H9 (cell line): Measurements from ENCODE around the gene DHCR24. TPM values are rescaled to one million over a fixed set of nuclear protein-coding genes. Genes with fewer than 3 reads are reported as not detected.

Source experiments
- DNase-seq: peaks from one replicate; pipeline ENCODE4 v3.0.0-alpha.2; 2017
- H2AFZ ChIP-seq: one replicate; pipeline ENCODE4 v1.6.1; 2013; ENCODE audit warnings: mild to moderate bottlenecking, low read length, control low read depth, moderate library complexity
- H2AK5ac ChIP-seq: 2 replicates; pipeline ENCODE4 v1.6.1; 2013; ENCODE audit warnings: low read length, control low read depth, mixed read lengths; ENCODE audit not compliant: insufficient read length
- H2BK120ac ChIP-seq: one replicate; pipeline ENCODE4 v1.6.1; 2013; ENCODE audit warnings: low read depth, mild to moderate bottlenecking, low read length, control low read depth, inconsistent platforms; ENCODE audit not compliant: poor library complexity, severe bottlenecking
- H2BK12ac ChIP-seq: 2 replicates; pipeline ENCODE4 v1.6.1; 2013; ENCODE audit warnings: low read length, control low read depth, mixed read lengths, low read depth; ENCODE audit not compliant: insufficient read length
- H2BK15ac ChIP-seq: 2 replicates; pipeline ENCODE4 v1.6.1; 2013; ENCODE audit warnings: low read depth, low read length, control low read depth
- H2BK20ac ChIP-seq: one replicate; pipeline ENCODE4 v1.6.1; 2013; ENCODE audit warnings: low read depth, mild to moderate bottlenecking, low read length, control low read depth, inconsistent platforms; ENCODE audit not compliant: poor library complexity, severe bottlenecking
- H2BK5ac ChIP-seq: 2 replicates; pipeline ENCODE4 v1.6.1; 2013; ENCODE audit warnings: low read length, control low read depth, mixed read lengths; ENCODE audit not compliant: insufficient read length
- H3K14ac ChIP-seq: 2 replicates; pipeline ENCODE4 v1.6.1; 2013; ENCODE audit warnings: low read length, control low read depth; ENCODE audit not compliant: insufficient read depth
- H3K18ac ChIP-seq: 2 replicates; pipeline ENCODE4 v1.6.1; 2013; ENCODE audit warnings: low read depth, mild to moderate bottlenecking, mixed read lengths, low read length, control low read depth; ENCODE audit not compliant: insufficient read length
- H3K23ac ChIP-seq: 2 replicates; pipeline ENCODE4 v1.6.1; 2013; ENCODE audit warnings: low read length, control low read depth, mixed read lengths, low read depth; ENCODE audit not compliant: insufficient read length
- H3K23me2 ChIP-seq: 2 replicates; pipeline ENCODE4 v1.6.1; 2013; ENCODE audit warnings: low read depth, mild to moderate bottlenecking, mixed read lengths, low read length, control low read depth; ENCODE audit not compliant: insufficient read length, poor library complexity, severe bottlenecking
- H3K27ac ChIP-seq: 2 replicates; pipeline ENCODE4 v1.5.1; 2013; ENCODE audit warnings: low read length, control low read depth, mixed read lengths, low read depth; ENCODE audit not compliant: insufficient read length
- H3K27me3 ChIP-seq: 2 replicates; pipeline ENCODE4 v1.6.1; 2013; ENCODE audit warnings: low read length, control low read depth, inconsistent platforms; ENCODE audit not compliant: insufficient read depth
- H3K4ac ChIP-seq: 2 replicates; pipeline ENCODE4 v1.6.1; 2013; ENCODE audit warnings: low read depth, mild to moderate bottlenecking, control low read depth, inconsistent platforms, low read length, moderate library complexity
- H3K4me1 ChIP-seq: 2 replicates; pipeline ENCODE4 v1.6.1; 2013; ENCODE audit warnings: low read length, control low read depth, inconsistent platforms; ENCODE audit not compliant: insufficient read depth
- H3K4me2 ChIP-seq: 2 replicates; pipeline ENCODE4 v1.6.1; 2013; ENCODE audit warnings: low read length, control low read depth, mixed read lengths; ENCODE audit not compliant: insufficient read length, insufficient read depth
- H3K56ac ChIP-seq: 2 replicates; pipeline ENCODE4 v1.6.1; 2013; ENCODE audit warnings: low read depth, mild to moderate bottlenecking, mixed read lengths, low read length, control low read depth; ENCODE audit not compliant: insufficient read length
- H3K79me1 ChIP-seq: 2 replicates; pipeline ENCODE4 v1.6.1; 2013; ENCODE audit warnings: low read depth, mild to moderate bottlenecking, moderate library complexity, low read length, control low read depth, inconsistent platforms; ENCODE audit not compliant: insufficient read depth, poor library complexity, severe bottlenecking
- H3K79me2 ChIP-seq: 2 replicates; pipeline ENCODE4 v1.6.1; 2013; ENCODE audit warnings: low read length, control low read depth, inconsistent platforms; ENCODE audit not compliant: insufficient read depth
- H3K9ac ChIP-seq: 2 replicates; pipeline ENCODE4 v1.6.1; 2013; ENCODE audit warnings: low read length, control low read depth, mixed read lengths; ENCODE audit not compliant: insufficient read length; ENCODE audit errors: extremely low read depth
- H3K9me3 ChIP-seq: one replicate; pipeline ENCODE4 v1.6.1; 2013; ENCODE audit warnings: low read depth, low read length, inconsistent platforms; ENCODE audit not compliant: control insufficient read depth
- H3T11ph ChIP-seq: one replicate; pipeline ENCODE4 v1.6.1; 2013; ENCODE audit warnings: mild to moderate bottlenecking, low read length, control low read depth, inconsistent platforms
- H4K20me1 ChIP-seq: one replicate; pipeline ENCODE4 v1.6.1; 2013; ENCODE audit not compliant: control insufficient read depth, insufficient read length, insufficient read depth
- H4K5ac ChIP-seq: 2 replicates; pipeline ENCODE4 v1.6.1; 2013; ENCODE audit warnings: low read depth, mild to moderate bottlenecking, mixed read lengths, low read length, control low read depth; ENCODE audit not compliant: insufficient read length
- H4K8ac ChIP-seq: replicated peaks from 2 replicates; pipeline ENCODE4 v1.6.1; 2013; ENCODE audit warnings: low read length, control low read depth, mixed read lengths, low read depth; ENCODE audit not compliant: insufficient read length
- H4K91ac ChIP-seq: 2 replicates; pipeline ENCODE4 v1.6.1; 2013; ENCODE audit warnings: low read depth, mild to moderate bottlenecking, moderate library complexity, mixed read lengths, low read length, control low read depth; ENCODE audit not compliant: insufficient read length
- H3K27ac Mint-ChIP-seq, 3 experiments: 2 replicates in 2 of 3; 3 replicates in 1 of 3; pipeline ENCODE4 v1.8.0; 2020 to 2021; ENCODE audit warnings: mixed read lengths in 3 of 3, mild to moderate bottlenecking in 1 of 3, moderate library complexity in 1 of 3
- H3K27me3 Mint-ChIP-seq: 2 replicates; pipeline ENCODE4 v1.8.0; 2021; ENCODE audit warnings: low read depth, mild to moderate bottlenecking, moderate library complexity, mixed read lengths
- H3K36me3 Mint-ChIP-seq, 3 experiments: 2 replicates in 2 of 3; 3 replicates in 1 of 3; pipeline ENCODE4 v1.8.0; 2020 to 2021; ENCODE audit warnings: low read depth in 3 of 3, mixed read lengths in 3 of 3; ENCODE audit not compliant: insufficient read depth in 1 of 3
- H3K4me1 Mint-ChIP-seq, 2 experiments: 2 replicates each; pipeline ENCODE4 v1.8.0; 2020; ENCODE audit warnings: mixed read lengths in 2 of 2
- H3K4me3 Mint-ChIP-seq, 2 experiments: 2 replicates in 1 of 2; 3 replicates in 1 of 2; pipeline ENCODE4 v1.8.0; 2020 to 2021; ENCODE audit warnings: mild to moderate bottlenecking in 2 of 2, mixed read lengths in 2 of 2, moderate library complexity in 1 of 2
- H3K9me3 Mint-ChIP-seq, 2 experiments: 2 replicates in 1 of 2; 3 replicates in 1 of 2; pipeline ENCODE4 v1.8.0; 2020; ENCODE audit warnings: mild to moderate bottlenecking in 2 of 2, mixed read lengths in 2 of 2, moderate library complexity in 1 of 2
- WGBS: extraction: QIAGEN DNeasy Blood & Tissue Kit; methylation state at CpG from one replicate; pipeline ENCODE4 v1.1.7; 2013; ENCODE audit warnings: missing lambda C conversion rate, low lambda C conversion rate, mixed read lengths; ENCODE audit not compliant: insufficient read length; ENCODE audit errors: extremely low coverage; 5-methylcytosine and 5-hydroxymethylcytosine counted together
- total RNA-seq: library from RNA; stranded (reverse); gene quantifications from 2 replicates; pipeline ENCODE4 v1.2.1, GENCODE V29; 2021
- TF ChIP-seq, protein P1 (sequence below): fragments of 200-600 bp; sonication (generic); conservative IDR thresholded peaks from 3 replicates; pipeline ENCODE4 v1.8.0; 2021; ENCODE audit warnings: antibody characterized with exemption, mild to moderate bottlenecking

Gene DHCR24
- total RNA-seq, 1 experiment from 2014 or later, result 318 TPM

GRCh38 chr1:54843449-54843848 lies 43.5 kb downstream of the DHCR24 start:
- Histone ChIP-seq H3K4ac (no peak overlapping the region), H3K27ac (no peak overlapping the region), H2AFZ (no peak overlapping the region), H3K18ac (no peak overlapping the region), H2BK12ac (no peak overlapping the region), H2AK5ac (no peak overlapping the region), H3K79me2 (no peaks in the 10 kb centered on the region), H4K91ac (no peak overlapping the region), H3K14ac (no peak overlapping the region), H2BK15ac (no peak overlapping the region), H3K23me2 (no peaks in the 10 kb centered on the region), H3K79me1 (no peaks in the 10 kb centered on the region), H3K27me3 (no peaks in the 10 kb centered on the region), H2BK5ac (no peak overlapping the region), H3K4me2 (no peak overlapping the region), H3K56ac (no peak overlapping the region), H4K5ac (no peak overlapping the region), H3K23ac (no peak overlapping the region), H3T11ph (no peak overlapping the region), H2BK120ac (no peak overlapping the region), H4K8ac (no peak overlapping the region), H2BK20ac (no peak overlapping the region), H3K9ac (no peak overlapping the region), H3K4me1 (no peaks in the 10 kb centered on the region), H4K20me1 (no peaks in the 10 kb centered on the region), H3K9me3 (no peaks in the 10 kb centered on the region)
- DNase-seq, result no peak
- H3K9me3 Mint-ChIP-seq, result no peaks in the 10 kb centered on the region
- H3K4me3 Mint-ChIP-seq, result no peak overlapping the region
- H3K27me3 Mint-ChIP-seq, result peaks cover 4% of the 10 kb centered on the region
- no peak overlapping the region for H3K27ac Mint-ChIP-seq
- peaks cover 0 to 13% (median 4%) of the 10 kb centered on the region in 3 experiments; a peak in 4 of 7 replicates for H3K36me3 Mint-ChIP-seq
- TF ChIP-seq, protein P1, sequence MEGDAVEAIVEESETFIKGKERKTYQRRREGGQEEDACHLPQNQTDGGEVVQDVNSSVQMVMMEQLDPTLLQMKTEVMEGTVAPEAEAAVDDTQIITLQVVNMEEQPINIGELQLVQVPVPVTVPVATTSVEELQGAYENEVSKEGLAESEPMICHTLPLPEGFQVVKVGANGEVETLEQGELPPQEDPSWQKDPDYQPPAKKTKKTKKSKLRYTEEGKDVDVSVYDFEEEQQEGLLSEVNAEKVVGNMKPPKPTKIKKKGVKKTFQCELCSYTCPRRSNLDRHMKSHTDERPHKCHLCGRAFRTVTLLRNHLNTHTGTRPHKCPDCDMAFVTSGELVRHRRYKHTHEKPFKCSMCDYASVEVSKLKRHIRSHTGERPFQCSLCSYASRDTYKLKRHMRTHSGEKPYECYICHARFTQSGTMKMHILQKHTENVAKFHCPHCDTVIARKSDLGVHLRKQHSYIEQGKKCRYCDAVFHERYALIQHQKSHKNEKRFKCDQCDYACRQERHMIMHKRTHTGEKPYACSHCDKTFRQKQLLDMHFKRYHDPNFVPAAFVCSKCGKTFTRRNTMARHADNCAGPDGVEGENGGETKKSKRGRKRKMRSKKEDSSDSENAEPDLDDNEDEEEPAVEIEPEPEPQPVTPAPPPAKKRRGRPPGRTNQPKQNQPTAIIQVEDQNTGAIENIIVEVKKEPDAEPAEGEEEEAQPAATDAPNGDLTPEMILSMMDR, result no peak
- no peaks in the 10 kb centered on the region for H3K4me1 Mint-ChIP-seq
- no CpG with 5 or more reads among the region's 5 CpGs for WGBS
